SK-N-SH treated with all-trans-retinoic acid at 6 μM for 48 hours (cell line): Measurements from ENCODE around the gene ATG2B.

Experiments used
- ARNTL ChIP-seq: fragments of 450-650 bp; formaldehyde crosslinking; IDR thresholded peaks from 2 replicates; pipeline ENCODE4 v1.5.0; 2020; ENCODE audit warnings: low read depth, mild to moderate bottlenecking, moderate library complexity, borderline replicate concordance
- CREB5 ChIP-seq: fragments of 250-450 bp; sonication (Bioruptor Pico); IDR thresholded peaks from 2 replicates; pipeline ENCODE4 v1.5.1; 2020; ENCODE audit warnings: low read depth, mild to moderate bottlenecking, moderate library complexity
- CSDC2 ChIP-seq: fragments of 250-450 bp; sonication (Bioruptor Pico); IDR thresholded peaks from 2 replicates; pipeline ENCODE4 v1.5.0; 2020; ENCODE audit warnings: mild to moderate bottlenecking, moderate library complexity
- CSRNP3 ChIP-seq: fragments of 250-450 bp; sonication (Bioruptor Pico); IDR thresholded peaks from 2 replicates; pipeline ENCODE4 v1.5.1; 2021; ENCODE audit warnings: mild to moderate bottlenecking, moderate library complexity
- GLIS3 ChIP-seq: fragments of 250-450 bp; sonication (Bioruptor Pico); IDR thresholded peaks from 2 replicates; pipeline ENCODE4 v1.5.0; 2020; ENCODE audit warnings: mild to moderate bottlenecking, moderate library complexity
- ISL1 ChIP-seq: fragments of 250-450 bp; sonication (Bioruptor Pico); IDR thresholded peaks from 2 replicates; pipeline ENCODE4 v2.1.2; 2022; ENCODE audit warnings: mild to moderate bottlenecking, moderate library complexity
- OSR1 ChIP-seq: fragments of 250-450 bp; sonication (Bioruptor Pico); IDR thresholded peaks from 2 replicates; pipeline ENCODE4 v1.8.0; 2022; ENCODE audit warnings: moderate library complexity, mild to moderate bottlenecking, inconsistent platforms
- PATZ1 ChIP-seq: fragments of 250-450 bp; sonication (Bioruptor Pico); IDR thresholded peaks from 2 replicates; pipeline ENCODE4 v1.8.0; 2020; ENCODE audit warnings: mild to moderate bottlenecking, moderate library complexity, borderline replicate concordance
- TCF4 ChIP-seq: fragments of 250-450 bp; sonication (Bioruptor Pico); IDR thresholded peaks from 2 replicates; pipeline ENCODE4 v1.8.0; 2021; ENCODE audit warnings: mild to moderate bottlenecking, moderate library complexity, borderline replicate concordance
- ZFP30 ChIP-seq: fragments of 450-650 bp; formaldehyde crosslinking; IDR thresholded peaks from 2 replicates; pipeline ENCODE4 v1.5.0; 2022; ENCODE audit warnings: mild to moderate bottlenecking, moderate library complexity
- ZNF8 ChIP-seq: fragments of 450-650 bp; formaldehyde crosslinking; IDR thresholded peaks from 2 replicates; pipeline ENCODE4 v1.5.0; 2020; ENCODE audit warnings: mild to moderate bottlenecking, moderate library complexity

GRCh38 chr14:96286251-96286650 lies 76.9 kb downstream of the ATG2B start:
- TF ChIP-seq CSDC2 (CRISPR knock-in tag) (no peak), ISL1 (CRISPR knock-in tag) (peak; percentile 79), TCF4 (CRISPR knock-in tag) (peak; percentile 36), CSRNP3 (CRISPR knock-in tag) (no peak), ARNTL (CRISPR knock-in tag) (no peak), OSR1 (CRISPR knock-in tag) (no peak), ZNF8 (CRISPR knock-in tag) (no peak), GLIS3 (CRISPR knock-in tag) (no peak), CREB5 (CRISPR knock-in tag) (peak; percentile 8; the same call in 1 of the 2 replicates), PATZ1 (CRISPR knock-in tag) (peak; percentile 20; the same call in 1 of the 2 replicates), ZFP30 (CRISPR knock-in tag) (no peak)
